AG10803 (cell line): ENCODE data around the gene SYNJ2.

Experiments
- DNase-seq: peaks from one replicate; pipeline ENCODE4 v3.0.0; 2010; ENCODE audit warnings: low read depth
- H3K4me3 ChIP-seq: 2 replicates; pipeline ENCODE4 v1.5.1; 2011; ENCODE audit warnings: mild to moderate bottlenecking, low read length, control low read depth
- TF ChIP-seq, protein P1 (sequence below): conservative IDR thresholded peaks from 2 replicates; pipeline ENCODE4 v1.5.1; 2011; ENCODE audit warnings: mild to moderate bottlenecking, low read length, control low read depth, inconsistent platforms

SYNJ2 gene

DNA sequence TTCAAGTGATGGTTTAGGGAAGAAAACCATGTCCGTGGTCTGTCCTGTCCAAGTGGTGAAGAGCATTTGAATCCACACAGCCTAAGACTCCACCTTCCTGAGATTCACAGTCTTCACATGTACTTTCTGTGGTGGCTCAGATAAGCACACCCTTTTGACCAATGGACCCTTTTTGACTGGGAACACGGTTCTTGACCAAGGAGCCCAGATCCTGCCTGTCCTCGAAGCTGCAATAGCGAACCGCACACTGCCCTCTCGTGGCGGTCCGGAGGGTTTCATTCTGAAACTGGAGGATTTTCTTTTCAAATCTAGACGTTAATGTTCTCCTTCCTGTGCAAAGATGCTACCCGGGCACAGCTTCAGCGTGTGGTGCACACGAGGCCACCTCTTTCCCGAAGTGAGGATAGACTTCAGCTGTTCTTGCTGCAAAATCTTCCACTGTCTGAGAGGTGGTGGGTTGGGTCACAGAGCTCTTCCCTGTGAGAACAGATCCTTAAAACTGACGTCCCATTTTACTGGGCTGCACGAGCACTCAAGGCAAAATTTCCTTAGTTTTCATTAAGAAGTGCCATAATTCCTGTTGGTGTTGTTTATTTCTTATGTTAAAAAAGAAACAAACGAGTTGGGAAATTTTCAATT lies 90.5 kb downstream of the SYNJ2 start:
- no peak overlapping the region for H3K4me3 ChIP-seq
- peak; percentile 72 for DNase-seq
- TF ChIP-seq, protein P1, sequence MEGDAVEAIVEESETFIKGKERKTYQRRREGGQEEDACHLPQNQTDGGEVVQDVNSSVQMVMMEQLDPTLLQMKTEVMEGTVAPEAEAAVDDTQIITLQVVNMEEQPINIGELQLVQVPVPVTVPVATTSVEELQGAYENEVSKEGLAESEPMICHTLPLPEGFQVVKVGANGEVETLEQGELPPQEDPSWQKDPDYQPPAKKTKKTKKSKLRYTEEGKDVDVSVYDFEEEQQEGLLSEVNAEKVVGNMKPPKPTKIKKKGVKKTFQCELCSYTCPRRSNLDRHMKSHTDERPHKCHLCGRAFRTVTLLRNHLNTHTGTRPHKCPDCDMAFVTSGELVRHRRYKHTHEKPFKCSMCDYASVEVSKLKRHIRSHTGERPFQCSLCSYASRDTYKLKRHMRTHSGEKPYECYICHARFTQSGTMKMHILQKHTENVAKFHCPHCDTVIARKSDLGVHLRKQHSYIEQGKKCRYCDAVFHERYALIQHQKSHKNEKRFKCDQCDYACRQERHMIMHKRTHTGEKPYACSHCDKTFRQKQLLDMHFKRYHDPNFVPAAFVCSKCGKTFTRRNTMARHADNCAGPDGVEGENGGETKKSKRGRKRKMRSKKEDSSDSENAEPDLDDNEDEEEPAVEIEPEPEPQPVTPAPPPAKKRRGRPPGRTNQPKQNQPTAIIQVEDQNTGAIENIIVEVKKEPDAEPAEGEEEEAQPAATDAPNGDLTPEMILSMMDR: peak; percentile 90

DNA sequence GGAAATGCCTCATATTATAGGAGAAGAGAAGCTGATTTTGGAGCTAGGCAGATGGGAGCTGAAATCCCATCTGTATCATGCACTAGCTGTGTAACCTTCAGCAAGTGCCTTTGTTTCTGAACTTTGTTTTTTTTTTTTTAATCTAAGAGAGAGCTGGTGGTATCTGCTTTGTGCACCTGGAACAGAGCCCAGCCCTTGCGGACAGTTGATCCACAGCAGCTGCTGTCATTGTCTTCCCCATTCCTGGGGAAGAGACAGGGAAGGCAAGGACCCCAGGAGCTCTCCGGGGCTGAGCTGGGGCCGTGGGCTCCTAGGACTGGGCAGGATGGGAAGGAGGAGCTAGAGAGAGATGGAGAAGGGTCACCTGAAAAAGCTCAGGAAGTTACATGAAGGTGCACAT lies 92.1 kb downstream of the SYNJ2 start:
- H3K4me3 ChIP-seq: no peak overlapping the region
- DNase-seq: no peak
- TF ChIP-seq, protein P1: no peak

DNA sequence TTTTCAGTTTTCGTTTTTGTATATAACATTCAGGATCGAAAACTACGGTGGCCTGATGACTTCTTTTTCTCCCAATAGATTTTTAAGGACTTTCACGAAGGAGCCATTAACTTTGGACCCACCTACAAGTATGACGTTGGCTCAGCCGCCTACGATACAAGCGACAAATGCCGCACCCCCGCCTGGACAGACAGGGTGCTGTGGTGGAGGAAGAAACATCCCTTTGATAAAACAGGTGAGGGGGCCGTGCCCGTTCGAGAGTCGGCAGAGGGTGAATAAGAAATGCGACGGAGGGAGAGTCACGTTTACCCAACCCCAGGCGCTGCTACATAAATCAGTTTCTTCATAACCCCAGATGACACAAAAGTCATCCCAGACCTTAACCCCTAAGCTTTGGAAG lies 94.9 kb downstream of the SYNJ2 start:
- no peak overlapping the region for H3K4me3 ChIP-seq
- no peak for DNase-seq
- TF ChIP-seq, protein P1: no peak

DNA sequence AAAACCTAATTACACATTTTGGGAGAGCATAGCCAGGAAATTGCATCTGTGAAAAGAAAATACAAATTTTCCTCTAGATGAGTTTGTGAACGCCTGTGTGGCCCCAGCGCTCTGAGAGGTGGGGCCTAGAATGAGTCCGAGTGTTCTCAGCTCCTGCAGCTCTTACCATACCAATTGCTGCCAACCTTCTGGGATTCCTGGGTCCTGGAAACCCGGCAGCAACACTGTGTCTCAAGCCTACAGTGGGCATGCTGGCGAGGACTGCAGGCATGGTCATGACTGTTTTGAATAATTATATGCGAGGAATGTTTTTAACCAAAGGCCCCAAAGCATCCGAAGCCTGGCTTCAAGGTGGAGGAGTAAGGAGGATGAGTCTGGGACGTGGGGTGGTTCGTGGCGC lies 96.0 kb downstream of the SYNJ2 start:
- TF ChIP-seq, protein P1: no peak
- H3K4me3 ChIP-seq: no peak overlapping the region
- DNase-seq: no peak

DNA sequence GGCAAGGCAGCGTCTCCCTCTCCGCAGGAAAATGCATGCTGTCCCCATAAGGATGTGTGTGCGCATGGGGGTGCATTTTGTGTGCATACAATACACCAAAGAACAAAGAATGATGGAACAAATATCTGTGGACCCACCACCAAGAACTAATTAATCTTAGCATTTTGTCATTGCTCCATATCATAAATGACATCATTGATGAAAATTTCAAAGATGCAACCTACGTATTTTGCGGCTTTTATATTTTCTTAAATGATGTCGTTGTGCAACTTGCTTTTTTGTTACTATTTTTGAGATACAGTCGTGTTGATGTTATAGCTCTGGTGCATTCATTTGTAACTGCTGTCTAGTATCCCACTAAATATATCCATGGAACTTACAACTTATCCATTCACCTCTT lies 96.7 kb downstream of the SYNJ2 start:
- TF ChIP-seq, protein P1: no peak
- no peak for DNase-seq
- no peak overlapping the region for H3K4me3 ChIP-seq

DNA sequence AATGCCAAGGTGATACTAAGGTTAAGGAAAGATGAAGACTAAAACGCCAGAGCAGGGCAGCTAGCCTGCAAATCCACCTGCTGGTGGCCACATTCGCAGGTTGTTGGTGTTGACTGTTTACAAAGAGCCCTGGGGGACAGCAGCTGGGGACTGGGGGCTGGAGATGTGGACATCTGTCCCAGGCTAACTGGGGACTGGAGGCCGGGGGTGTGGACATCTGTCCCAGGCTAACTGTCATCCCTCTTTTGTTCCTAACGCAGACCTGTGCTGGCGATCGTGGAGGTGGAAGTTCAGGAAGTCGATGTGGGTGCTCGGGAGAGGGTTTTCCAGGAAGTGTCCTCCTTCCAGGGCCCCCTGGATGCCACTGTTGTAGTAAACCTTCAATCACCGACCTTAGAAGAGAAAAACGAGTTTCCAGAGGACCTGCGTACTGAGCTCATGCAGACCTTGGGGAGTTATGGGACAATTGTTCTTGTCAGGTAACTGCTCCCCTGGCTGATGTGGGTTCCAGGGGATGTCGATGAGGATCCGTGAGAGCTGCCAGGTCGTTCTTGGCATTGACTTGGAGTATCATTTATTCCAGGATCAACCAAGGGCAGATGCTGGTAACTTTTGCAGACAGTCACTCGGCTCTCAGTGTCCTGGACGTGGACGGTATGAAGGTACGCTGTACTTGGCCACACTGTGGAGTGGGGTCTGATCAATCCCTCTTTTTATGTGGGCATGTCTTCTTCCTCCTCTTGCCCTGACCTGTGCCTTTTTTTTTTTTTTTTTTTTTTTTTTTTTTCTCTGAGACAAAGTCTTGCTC lies 99.4 kb downstream of the SYNJ2 start:
- TF ChIP-seq, protein P1: no peak
- no peak overlapping the region for H3K4me3 ChIP-seq
- no peak for DNase-seq

DNA sequence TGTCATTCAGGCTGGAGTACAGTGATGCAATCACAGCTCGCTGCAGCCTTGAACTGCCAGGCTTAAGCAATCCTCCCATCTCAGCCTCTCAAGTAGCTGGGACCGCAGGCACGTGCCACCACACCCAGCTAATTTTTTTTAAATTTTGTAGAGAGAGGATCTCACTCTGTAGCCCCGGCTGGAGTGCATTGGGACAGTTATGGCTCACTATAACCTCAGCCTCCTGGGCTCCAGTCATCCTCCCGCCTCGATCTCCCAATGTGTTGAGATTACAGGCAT lies 99.9 kb downstream of the SYNJ2 start:
- DNase-seq: no peak
- TF ChIP-seq, protein P1: no peak
- no peak overlapping the region for H3K4me3 ChIP-seq
